Hepatocyte (in vitro differentiated cells): Measurements from ENCODE around the gene STAT4.

Experiments used
- CTCF ChIP-seq: fragments of 200-600 bp; sonication (generic); IDR thresholded peaks from 2 replicates; pipeline ENCODE4 v1.5.1; 2016; ENCODE audit warnings: antibody characterized with exemption, mild to moderate bottlenecking; ENCODE audit not compliant: poor library complexity
- EZH2 ChIP-seq: fragments of 200-600 bp; sonication (generic); IDR thresholded peaks from 2 replicates; pipeline ENCODE4 v1.6.1; 2016; ENCODE audit warnings: antibody characterized with exemption, mild to moderate bottlenecking, borderline replicate concordance
- EZH2phosphoT487 ChIP-seq: fragments of 200-600 bp; sonication (generic); IDR thresholded peaks from one replicate; pipeline ENCODE4 v1.6.1; 2018; ENCODE audit warnings: antibody characterized with exemption, mild to moderate bottlenecking, low read depth, moderate library complexity; ENCODE audit not compliant: unreplicated experiment, severe bottlenecking

GRCh38 chr2:190987938-190988337 lies 162.9 kb downstream of the STAT4 start:
- TF ChIP-seq CTCF (no peak), EZH2 (no peak), EZH2phosphoT487 (no peak)
